ENCODE results near the gene ABCC5.

DNA sequence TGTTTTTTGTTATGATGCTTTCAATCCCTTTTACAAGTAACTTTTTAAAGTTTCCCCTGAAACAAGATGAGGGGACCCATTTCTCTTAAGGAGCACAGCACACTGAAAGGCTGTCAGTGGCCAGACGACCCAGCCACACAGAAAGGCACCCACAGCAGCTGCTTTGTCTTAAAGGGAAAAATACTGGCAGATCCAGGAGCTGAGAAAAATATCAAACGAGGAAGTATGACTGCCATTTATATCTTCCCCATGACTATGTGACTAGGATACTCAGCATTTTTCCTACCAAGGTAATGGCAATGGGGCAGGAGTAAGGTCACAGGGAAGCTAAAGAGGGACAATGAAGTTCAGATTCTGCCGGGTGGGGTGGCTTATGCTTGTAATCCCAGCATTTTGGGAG is 15.9 kb downstream of the ABCC5 start:
- TF ChIP-seq, protein P1, sequence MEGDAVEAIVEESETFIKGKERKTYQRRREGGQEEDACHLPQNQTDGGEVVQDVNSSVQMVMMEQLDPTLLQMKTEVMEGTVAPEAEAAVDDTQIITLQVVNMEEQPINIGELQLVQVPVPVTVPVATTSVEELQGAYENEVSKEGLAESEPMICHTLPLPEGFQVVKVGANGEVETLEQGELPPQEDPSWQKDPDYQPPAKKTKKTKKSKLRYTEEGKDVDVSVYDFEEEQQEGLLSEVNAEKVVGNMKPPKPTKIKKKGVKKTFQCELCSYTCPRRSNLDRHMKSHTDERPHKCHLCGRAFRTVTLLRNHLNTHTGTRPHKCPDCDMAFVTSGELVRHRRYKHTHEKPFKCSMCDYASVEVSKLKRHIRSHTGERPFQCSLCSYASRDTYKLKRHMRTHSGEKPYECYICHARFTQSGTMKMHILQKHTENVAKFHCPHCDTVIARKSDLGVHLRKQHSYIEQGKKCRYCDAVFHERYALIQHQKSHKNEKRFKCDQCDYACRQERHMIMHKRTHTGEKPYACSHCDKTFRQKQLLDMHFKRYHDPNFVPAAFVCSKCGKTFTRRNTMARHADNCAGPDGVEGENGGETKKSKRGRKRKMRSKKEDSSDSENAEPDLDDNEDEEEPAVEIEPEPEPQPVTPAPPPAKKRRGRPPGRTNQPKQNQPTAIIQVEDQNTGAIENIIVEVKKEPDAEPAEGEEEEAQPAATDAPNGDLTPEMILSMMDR (IDR thresholded peaks at IDR 0.05; ENCODE audit: low read length): no peak
- TF ChIP-seq EZH2 (IDR thresholded peaks at IDR 0.05; ENCODE audit: borderline replicate concordance, low read length): no peak

Data from OCI-LY1 (cell line).